Subcutaneous adipose tissue (tissue), 4 donors: ENCODE measurements around the gene GPBP1L1. TPM values are rescaled to one million over a fixed set of nuclear protein-coding genes. Genes with fewer than 3 reads are reported as not detected.

Experiments used
- CTCF ChIP-seq: fragments of 450-650 bp; IDR thresholded peaks from one replicate; pipeline ENCODE4 v1.5.1; 2016; ENCODE audit warnings: low read depth, mild to moderate bottlenecking, control low read depth, antibody characterized with exemption, moderate library complexity
- total RNA-seq, 4 donors: library from RNA; depleted of rRNA; stranded (reverse); fragments of >200 nt; gene quantifications; one replicate each; pipeline ENCODE4 v1.1.0, GENCODE V29; 2016

GPBP1L1 gene
- total RNA-seq: 100 to 1,000 TPM in 3 of 4 donors, 10 to 100 TPM in 1; 85.3 to 124 (median 109) TPM

- no peak for TF ChIP-seq CTCF
These were observed at the start of gene GPBP1L1 for GRCh38 chr1:45686288-45687013. Gene GPBP1L1 (minus strand): TSS chr1:45686533. CDS start chr1:45659087, 27,446 bp downstream.

- no peak for TF ChIP-seq CTCF
These were observed 44.5 kb upstream of the GPBP1L1 start for GRCh38 chr1:45730780-45731319.

- no peak for TF ChIP-seq CTCF
These were observed 43.9 kb upstream of the GPBP1L1 start for GRCh38 chr1:45730075-45730779.

GRCh38 chr1:45723248-45723930, 37.1 kb upstream of the GPBP1L1 start:
- no peak for TF ChIP-seq CTCF

- no peak for TF ChIP-seq CTCF
These were observed 36.5 kb upstream of the GPBP1L1 start for GRCh38 chr1:45722809-45723208.

GRCh38 chr1:45721207-45721606, 34.9 kb upstream of the GPBP1L1 start:
- no peak for TF ChIP-seq CTCF

- no peak for TF ChIP-seq CTCF
These were observed 32.0 kb upstream of the GPBP1L1 start for GRCh38 chr1:45718289-45718688.
